Ecto neural progenitor cell (in vitro differentiated cells): ENCODE measurements around the gene PCBP3.
A peak's percentile ranks its signal among the peaks of the same experiment; 100 is the strongest.

Source experiments
- DNase-seq: peaks from one replicate; pipeline ENCODE4 v3.0.0-alpha.2; 2018; ENCODE audit warnings: low spot score

The PCBP3 gene

GRCh38 chr21:45753445-45753844 is 109.9 kb downstream of the PCBP3 start:
- no peak for DNase-seq

DNA sequence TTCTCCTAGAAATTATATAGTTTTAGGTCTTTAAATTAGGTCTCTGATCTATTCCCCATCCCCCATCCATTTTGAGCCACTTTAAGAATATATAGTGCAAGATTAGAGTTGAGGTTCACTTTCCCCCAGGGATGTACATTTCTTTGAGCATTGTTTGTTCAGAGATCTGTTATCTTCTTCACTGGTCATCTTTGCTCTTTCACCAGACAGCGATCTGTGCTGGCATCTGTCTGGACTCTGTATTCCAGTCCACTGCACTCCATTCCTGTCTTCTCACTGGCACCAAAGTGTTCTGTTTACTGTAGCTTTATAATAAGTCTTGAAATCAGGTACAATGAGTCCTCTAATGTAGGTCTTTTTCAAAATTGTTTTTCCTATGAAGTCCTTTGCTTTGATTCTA is 112.5 kb downstream of the PCBP3 start:
- DNase-seq: no peak

- DNase-seq: no peak
Measured at GRCh38 chr21:45756669-45757068, 113.1 kb downstream of the PCBP3 start.

DNA sequence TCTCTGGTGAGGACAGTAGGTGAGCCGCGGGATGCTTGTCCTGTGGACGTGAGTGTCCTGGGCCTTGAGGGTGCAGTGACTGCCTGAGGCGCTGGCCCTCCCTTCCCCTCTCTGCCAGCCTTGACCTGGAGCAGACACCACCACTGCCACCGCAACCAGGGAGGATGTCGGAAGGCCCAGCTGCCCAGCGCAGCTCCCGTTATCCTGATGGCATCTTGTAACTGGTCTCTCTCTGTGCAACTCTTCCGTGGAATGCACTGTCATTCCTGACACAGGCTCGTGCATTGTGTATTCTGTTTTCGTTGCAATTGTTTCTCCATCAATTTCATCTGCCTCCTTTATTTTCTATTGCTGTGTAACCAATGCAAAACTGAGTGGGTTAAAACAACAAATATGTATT is 118.2 kb downstream of the PCBP3 start:
- no peak for DNase-seq

- DNase-seq: no peak
Measured at GRCh38 chr21:45763074-45763473, 119.5 kb downstream of the PCBP3 start.

DNA sequence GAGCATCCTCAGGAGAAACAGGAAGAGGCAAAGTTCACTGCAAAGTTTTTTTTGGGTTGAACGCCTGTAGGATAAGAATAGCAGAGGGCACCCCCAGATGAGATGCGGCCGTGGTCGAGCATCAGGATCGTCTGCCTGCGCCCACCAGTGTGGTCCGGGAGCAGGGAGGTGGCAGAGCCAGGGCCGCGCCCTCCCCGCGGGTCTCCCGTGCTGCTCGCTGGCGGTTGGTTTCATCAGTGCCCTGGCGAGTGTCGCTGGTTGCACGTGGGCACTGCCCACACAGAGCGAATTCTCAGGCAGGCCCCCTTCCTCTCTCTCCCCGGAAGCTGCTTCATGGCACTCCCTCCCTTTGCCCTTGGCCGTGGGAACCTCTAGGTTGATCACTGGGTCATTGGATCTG is 120.0 kb downstream of the PCBP3 start:
- DNase-seq: no peak

DNA sequence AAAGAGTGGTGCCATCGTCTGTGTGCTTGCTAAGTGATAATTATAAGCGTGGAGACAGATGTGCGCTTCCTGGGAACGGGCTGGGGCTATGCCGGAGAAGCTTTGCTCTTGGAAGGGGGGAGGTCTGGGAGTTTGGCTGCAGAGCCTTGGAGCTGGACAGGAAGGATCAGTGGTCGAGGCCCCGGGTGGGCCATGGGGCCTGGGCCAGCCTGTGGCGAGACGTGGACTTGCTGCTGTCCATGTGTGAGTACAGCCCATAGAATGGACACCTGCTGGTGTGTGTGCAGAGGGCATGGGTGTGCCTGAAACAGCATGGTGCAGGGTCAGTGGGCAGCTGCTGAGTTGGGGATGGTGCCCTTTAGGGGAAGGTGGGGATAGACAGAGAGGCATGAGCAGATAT is 121.3 kb downstream of the PCBP3 start:
- no peak for DNase-seq

DNA sequence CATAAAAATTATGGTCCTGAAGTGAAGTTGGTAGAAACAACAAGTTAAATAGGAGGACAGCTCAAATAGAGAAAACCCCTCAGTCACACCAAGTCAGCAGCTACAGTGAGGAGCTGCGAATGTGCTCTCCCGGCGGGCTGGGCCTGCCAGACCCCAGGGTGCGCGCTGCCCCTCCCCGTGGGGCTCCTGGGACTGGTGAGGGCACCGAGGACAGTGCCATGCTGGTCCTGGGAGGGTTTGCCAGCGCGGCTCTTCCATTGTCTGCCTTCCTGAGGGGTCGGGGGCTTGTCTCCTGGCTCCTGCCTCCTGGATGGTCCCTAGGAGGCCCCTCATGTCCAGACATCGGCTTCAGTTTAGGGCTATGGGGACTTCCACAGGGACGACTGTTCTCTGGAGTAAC is 121.8 kb downstream of the PCBP3 start:
- DNase-seq: no peak

DNA sequence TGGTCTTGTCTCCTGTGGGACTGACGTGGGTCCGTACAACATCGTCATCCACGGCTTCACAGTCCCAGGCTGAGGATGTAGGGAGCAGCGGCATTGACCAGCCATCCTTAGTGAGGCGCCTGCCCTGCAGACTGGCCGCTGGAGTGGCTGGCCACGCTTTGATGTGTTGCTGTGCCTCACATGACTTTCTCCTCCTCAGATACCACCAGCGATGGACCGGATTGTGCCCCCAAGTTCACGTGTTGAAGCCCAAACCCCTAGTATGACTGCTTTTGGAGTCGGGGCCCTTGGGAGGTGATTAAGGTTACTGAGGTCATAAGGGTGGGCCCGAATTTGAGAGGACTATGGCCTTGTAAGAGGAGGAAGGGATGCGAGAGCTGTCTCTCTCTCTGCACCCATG is 122.5 kb downstream of the PCBP3 start:
- no peak for DNase-seq

- DNase-seq: no peak
Measured at GRCh38 chr21:45766501-45766900, 123.0 kb downstream of the PCBP3 start.

DNA sequence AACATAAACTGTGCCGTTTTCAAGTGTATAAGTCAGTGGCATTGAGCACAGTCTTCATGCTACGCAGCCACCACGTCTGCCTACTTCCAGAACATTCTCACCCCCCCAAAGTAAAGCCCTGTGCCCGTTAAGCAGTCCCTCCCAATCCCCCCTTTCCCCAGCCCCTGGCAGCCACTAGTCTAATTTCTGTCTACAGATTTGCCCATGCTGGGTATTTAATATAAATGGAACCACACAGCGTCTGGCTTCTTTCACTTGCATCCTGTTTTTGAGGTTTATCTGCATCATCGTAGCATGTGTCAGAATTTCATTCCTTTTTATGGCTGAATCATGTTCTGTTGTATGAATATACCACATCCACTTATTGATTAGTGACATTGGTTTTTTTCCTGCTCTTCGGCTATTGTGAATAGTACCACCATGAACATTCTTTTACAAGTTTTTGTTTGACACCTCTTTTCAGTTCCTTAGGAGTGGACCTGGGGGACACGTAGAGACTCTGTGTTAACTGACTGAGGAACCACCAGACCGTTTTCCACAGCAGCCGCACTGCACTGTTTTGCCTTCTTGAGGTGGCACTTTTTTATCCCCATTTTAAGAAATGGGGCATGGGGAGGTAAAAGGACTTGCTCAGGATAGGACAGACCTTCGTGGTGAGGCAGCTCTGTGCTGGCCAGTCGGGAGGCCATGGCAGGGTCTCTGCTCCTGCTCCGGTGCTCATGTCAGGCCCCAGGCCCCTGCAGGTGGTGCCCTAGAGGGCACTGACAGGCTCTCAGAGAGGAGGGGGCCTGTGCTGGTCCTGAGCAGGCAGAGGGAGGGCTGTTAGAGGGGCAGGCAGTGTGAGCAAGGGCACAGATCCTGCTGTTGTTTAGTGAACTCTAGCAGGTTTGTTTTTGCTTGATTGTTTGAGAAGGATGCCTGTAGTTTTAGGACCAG is 123.8 kb downstream of the PCBP3 start:
- DNase-seq: peak; percentile 44

DNA sequence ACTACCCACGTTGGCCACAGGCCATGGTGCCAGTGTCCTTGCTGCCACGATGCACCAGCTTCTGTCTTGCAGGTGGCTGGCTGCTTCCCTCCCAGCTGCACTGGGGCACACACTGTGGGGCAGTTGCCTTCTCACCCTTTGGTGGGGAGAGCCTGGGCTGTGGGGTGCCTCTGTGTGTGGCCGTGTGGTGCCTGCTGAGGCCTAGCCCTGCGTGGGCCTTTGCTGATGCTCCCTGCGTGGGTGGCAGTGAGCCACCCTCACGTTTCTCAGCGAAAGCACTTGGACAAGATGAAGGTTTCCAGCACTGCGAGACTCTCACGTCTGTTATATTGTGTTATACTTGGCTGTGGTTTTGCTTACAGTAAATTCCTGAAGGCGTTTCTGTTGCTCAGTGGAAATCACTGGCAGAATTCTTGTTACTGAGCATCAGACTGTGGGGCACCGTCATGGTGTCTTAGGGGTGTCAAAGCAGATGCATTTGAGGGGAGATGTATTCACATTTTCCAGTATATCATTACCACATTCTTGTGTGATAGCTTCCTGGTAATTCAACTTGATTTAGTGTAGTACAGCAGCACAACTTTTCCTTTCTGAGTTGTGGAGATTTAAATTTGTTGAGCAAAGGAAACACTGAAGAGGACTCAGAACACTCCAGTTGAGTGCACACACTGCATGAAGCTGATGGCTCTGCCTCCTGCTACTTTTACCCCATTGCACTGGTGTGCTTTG is 124.7 kb downstream of the PCBP3 start:
- no peak for DNase-seq

DNA sequence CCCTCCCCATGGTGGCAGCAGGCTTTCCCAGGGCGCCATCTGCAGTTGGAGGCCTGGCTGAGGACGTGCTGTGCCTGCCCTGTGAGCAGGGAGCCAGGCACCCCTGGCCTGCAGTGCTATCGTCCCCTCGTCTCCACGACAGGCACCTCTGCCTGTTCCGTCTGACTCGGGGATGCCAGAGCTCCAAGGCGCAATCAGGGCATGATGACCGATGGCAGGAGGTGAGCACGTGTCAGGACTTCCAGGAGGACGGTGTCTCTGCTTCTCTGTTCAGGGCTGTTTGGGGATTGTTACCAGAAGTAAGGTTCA is 125.2 kb downstream of the PCBP3 start:
- DNase-seq: peak; percentile 49

- peak; percentile 40 for DNase-seq
Measured at GRCh38 chr21:45769294-45769693, 125.8 kb downstream of the PCBP3 start.

- DNase-seq: no peak
Measured at GRCh38 chr21:45769896-45770295, 126.4 kb downstream of the PCBP3 start.

DNA sequence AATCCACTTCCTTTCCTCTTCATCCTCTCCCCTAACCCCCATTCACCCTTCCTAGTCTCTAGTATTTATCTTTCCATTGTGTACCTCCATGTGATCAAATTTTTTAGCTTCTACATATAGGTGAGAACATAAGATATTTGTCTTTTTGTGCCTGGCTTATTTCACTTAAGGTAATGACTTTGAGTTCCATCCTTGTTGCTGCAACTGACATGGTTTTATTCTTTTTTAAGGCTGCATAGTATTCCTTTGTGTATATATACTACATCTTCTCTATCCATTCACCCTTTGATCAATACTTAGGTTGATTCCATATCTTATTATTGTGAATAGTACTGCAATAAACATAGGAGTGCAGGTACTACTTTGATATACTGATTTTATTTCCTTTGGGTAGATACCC is 128.7 kb downstream of the PCBP3 start:
- no peak for DNase-seq

DNA sequence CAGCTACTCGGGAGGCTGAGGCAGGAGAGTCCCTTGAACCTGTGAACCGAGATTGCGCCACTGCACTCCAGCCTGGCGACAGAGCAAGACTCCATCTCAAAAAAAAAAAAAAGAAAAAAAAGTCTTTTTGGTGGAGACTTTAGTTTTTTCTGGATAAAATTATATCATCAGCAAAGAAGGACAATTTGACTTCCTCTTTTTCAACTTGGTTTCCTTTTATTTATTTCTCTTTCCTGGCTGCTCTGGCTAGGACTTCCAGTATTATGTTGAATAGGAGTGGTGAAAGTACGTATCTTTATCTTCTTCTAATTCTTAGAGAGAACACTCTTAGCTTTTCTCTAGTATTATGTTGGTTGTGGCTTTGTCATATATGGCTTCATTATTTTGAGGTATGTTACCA is 130.8 kb downstream of the PCBP3 start:
- no peak for DNase-seq

DNA sequence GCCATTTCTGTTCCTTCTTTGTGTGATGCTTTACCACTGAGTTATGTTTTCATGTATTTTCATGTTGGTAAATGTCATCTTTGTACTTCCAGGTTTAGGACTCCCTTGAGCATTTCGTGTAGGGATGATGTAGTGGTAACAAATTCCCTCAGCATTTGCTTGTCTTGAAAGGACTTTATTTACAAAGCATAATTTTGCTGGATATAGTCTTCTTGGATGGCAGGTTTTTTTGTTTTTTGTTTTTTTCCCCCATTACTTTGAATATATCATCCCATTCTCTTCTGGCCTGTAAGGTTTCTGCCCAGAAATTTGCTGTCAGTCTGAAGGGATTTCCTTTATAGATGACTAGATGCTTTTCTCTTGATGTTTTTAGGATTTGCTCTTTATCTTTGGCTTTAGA is 133.4 kb downstream of the PCBP3 start:
- no peak for DNase-seq

- no peak for DNase-seq
Measured at GRCh38 chr21:45778686-45779085, 135.2 kb downstream of the PCBP3 start.

- DNase-seq: no peak
Measured at GRCh38 chr21:45779226-45779625, 135.7 kb downstream of the PCBP3 start.

DNA sequence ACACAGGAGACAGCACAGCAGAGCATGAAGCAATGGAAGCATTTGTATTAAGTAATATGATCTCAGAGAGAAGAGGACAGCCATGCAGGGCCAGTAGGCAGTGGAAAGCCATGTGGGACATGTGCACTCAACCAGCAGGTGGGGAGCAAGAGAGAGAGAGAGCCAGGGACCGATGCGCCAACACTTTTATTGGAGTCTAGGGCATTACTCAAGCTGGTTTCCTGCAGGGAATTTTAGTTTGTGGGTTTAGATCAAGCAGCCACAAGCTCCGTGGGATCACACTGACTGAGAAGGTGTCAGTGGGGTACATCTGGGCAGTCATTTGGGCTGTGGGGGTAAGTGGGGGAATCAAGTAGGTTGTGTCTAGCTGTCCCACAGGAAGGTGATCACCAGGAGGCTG is 137.1 kb downstream of the PCBP3 start:
- DNase-seq: no peak

DNA sequence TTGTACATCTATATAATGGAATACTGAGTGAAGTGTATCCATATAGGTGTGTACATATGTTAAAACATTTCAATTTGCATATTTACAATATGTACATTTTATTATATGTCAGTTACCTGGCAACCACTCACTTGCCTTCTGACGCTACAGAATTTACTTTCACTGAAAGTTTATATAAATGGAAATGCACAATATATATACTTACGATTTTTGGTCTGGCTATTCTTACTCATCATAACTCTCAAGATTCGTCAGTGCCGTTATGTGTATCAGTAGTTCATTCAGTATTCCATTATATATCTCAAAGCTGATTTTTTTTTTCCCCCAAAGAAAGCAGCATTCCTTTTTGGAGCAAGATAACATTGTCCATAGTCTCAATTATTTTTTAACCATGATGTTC is 138.2 kb downstream of the PCBP3 start:
- no peak for DNase-seq

DNA sequence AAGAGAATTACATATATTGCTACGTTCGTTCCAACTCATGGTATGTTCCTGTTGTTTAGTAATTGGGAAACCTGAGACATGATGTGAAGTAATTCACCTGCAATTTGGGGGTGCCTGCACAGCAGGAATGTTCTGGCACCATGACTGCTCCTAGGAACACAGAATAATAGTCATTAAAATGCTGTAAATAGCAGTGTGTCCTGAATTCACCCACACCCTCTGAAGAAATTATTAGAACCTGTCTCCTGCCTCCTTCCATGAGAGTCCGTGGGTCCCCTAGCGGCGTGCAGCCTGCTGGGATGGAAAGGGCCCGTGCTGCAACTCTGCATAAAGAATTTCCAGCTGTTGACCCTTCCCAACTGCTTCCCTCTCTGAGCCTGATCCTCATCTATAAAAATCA is 143.1 kb downstream of the PCBP3 start:
- DNase-seq: no peak

GRCh38 chr21:45787371-45787770 is 143.8 kb downstream of the PCBP3 start:
- DNase-seq: no peak
